ENCODE results near the gene KIT.

KIT gene

GRCh38 chr4:54660591-54660990 is 2.8 kb downstream of the KIT start:
- DNase-seq (ENCODE audit: low read depth in 1 of 2, low spot score in 1 of 2): no peak

DNA sequence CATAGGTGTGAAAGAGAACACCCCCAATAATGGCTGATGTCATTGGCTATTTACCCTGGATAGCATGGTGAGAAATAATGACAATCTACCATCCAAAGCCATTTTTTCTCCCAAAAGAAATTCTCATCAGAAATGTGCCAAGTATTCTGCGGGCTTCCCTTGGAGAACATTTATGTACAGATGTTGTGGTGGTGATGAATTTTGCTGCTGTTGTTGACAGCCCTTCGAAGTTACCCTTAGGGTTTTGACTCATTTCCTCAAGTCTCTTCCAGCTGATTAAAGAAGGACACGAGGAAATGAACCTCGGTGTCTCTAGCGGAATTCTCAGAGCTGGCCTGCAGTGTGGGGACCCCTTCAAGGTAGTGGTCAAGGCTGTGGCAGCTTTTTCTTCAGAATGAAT is 3.4 kb downstream of the KIT start:
- no peak for DNase-seq (ENCODE audit: low read depth in 1 of 2, low spot score in 1 of 2)

GRCh38 chr4:54661686-54662085 is 3.9 kb downstream of the KIT start:
- no peak for DNase-seq (ENCODE audit: low read depth in 1 of 2, low spot score in 1 of 2)

GRCh38 chr4:54662123-54662522 is 4.4 kb downstream of the KIT start:
- no peak for DNase-seq (ENCODE audit: low read depth in 1 of 2, low spot score in 1 of 2)

DNA sequence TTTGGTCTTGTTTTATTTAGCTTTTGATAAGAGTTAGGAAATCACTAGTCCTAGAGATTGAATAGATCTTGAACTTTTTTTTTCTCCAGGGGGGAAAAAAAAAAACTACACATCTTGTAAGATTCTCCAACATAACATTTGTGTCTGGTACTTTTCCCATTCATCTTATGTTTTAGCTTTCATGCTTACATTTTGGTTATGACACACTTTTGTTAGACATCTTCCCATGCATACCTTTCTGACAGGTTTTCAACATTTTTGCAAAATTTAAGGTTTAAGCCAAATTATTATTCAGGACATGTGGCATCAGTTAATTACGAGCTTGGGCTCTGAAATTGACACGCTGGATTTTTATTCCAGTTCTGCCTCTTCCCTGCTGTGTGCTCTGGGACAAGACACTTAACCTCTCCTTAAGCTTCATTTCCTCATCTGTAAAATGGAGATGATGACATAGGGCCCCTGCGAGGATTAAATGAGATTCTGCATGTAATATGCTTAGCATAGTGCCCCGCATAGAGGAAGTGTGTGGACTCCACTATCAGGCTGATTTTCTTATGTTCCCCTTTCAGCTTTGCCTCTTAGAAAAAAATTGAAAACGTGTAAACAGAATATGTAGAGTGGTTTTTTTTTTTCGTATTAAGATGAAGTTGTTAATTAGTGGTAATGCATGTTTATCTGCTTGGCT is 5.3 kb downstream of the KIT start:
- DNase-seq (ENCODE audit: low read depth in 1 of 2, low spot score in 1 of 2): no peak

DNA sequence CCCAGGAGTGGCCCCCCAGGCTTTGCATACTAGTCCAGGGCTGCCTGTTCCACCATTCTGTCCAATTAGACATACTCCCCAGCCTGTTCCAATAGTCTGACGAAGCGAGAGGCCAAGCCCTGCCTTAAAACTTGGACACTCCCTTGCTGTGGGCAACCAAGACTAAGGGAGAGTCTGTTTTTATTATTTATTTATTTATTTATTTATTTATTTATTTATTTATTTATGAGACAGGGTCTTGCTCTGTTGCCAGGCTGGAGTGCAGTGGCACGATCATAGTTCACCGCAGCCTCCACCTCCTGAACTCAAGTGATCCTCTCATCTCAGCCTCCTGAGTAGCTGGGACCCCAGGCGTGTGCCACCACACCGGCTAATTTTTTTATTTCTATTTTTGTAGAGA is 6.6 kb downstream of the KIT start:
- no peak for DNase-seq (ENCODE audit: low read depth in 1 of 2, low spot score in 1 of 2)

- no peak for DNase-seq (ENCODE audit: low read depth in 1 of 2, low spot score in 1 of 2)
Measured at GRCh38 chr4:54668014-54668611, 10.4 kb downstream of the KIT start.

DNA sequence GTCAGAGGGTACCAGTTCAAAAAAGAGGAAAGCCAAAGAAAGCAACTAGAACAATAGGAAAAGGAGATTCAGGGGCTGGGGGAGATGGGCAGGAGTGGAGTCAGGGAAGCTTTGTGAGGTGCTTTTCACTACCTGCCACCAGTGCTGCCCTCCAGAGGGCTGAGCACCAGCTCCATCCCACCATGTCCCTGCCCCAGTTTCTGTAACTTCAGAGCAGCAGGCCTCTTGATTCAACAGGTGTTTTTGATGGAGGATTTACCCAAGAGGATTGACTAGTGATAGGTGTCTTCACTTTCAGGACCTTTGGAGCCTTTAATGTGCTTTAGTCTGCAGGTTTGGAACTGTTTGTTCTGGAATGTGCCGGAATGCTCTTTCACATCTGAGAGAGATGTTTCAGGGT is 12.1 kb downstream of the KIT start:
- no peak for DNase-seq (ENCODE audit: low read depth in 1 of 2, low spot score in 1 of 2)

- DNase-seq (ENCODE audit: low read depth in 1 of 2, low spot score in 1 of 2): no peak
Measured at GRCh38 chr4:54675721-54676461, 18.1 kb downstream of the KIT start.

DNA sequence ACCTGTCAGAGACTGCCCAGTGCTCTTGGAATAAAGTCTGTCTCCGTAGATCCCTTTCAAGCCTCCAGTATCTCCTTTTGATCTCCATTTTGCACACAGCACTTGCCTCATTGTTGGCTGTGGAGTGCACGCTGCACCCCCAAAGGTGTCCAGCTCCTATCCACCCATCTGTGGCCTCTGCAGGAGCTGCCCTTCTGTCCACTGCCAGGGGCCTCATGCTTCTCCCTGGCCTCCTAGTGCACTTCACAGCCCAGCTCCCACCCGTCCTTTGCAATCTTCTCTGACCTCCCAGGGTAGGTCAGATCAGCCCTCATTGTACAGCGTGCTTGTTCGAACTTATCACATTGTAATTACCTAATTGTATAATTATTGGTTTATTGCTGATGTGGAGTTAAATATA is 18.9 kb downstream of the KIT start:
- DNase-seq (ENCODE audit: low read depth in 1 of 2, low spot score in 1 of 2): no peak

GRCh38 chr4:54677416-54677815 is 19.7 kb downstream of the KIT start:
- no peak for DNase-seq (ENCODE audit: low read depth in 1 of 2, low spot score in 1 of 2)

GRCh38 chr4:54677853-54678650 is 20.3 kb downstream of the KIT start:
- DNase-seq (ENCODE audit: low read depth in 1 of 2, low spot score in 1 of 2): no peak

DNA sequence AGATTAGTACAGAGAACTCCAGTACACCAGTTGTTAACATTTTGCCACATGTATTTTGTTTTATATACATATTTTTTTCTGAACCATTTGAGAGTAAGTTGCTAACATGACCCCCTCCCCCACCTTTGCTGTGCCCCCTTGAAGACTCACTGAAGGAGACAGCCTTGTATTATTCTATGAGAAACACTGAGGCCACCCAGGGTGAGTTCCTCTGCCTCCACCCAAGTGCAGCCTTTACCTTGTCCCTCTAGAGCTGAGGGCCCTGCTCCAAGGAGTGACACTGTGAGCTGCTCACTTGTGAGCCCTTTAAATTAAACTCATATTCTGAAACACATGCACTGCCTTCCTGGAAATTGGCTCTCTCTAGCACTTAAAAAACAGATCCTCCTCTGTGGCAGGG is 21.1 kb downstream of the KIT start:
- DNase-seq (ENCODE audit: low read depth in 1 of 2, low spot score in 1 of 2): no peak

GRCh38 chr4:54679813-54680212 is 22.1 kb downstream of the KIT start:
- DNase-seq (ENCODE audit: low read depth in 1 of 2, low spot score in 1 of 2): no peak

GRCh38 chr4:54683616-54684346 is 26.0 kb downstream of the KIT start:
- DNase-seq (ENCODE audit: low read depth in 1 of 2, low spot score in 1 of 2): peak in 1 of 2 donors; percentile 46

DNA sequence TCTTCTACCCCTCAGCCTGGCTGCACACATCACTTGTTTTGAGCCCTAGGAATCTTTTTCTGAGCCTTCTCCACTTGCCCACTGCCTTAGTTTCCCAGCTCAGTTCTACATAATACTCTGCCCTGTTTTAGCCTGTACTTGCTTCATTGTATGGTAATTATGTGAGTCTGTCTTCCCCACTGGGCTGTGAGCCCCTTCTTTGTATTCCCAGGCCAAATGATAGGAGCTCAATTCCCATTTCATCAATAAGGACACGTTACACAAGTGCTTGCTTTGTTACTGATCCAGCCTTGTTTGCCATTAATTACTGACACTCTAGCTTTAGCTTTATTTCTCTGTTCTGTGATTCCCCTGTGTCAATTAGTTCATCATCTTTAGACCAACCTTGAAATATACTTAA is 28.1 kb downstream of the KIT start:
- DNase-seq (ENCODE audit: low read depth in 1 of 2, low spot score in 1 of 2): no peak

DNA sequence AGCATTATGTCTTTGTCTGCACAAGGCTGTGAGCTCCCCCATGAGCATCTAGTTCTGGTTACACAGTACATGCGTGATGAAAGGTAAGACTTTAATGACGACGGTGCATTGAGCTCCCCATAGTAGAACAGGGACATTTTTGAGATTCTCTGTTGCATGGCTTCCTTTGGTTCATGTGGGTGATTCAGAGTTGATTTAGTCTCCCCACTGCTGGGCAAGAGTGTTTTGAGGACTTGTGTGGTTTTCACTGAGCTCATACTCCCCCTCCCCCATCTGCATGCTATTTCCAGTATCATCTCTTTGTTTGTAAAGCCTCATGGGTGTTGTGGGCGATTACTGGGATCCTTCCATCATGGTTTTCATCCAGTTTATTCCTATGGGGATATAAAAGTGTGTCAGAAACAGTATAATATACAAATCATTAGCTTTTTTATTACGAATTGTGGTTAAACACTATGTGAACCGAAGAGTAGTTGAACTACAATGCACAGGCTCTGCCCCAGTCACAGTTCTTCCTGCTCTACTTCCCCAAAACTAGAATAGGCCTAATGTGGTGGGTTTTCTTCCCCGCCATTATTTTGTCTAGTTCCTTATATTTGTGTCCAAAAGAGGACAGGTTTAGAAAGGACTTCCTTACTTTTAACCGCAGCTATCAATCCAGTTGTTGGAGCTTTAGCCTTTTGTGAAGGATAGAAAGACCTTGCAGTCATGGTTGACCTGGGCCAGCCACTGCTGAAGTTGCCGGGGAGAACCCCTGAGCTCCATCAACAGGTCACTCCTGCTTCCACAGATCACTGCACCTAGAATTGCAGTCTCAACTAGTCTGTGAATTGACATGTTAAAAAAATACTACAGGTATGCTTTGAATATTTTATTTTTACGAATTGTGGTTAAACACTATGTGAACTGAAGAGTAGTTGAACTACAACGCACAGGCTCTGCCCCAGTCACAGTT is 30.4 kb downstream of the KIT start:
- DNase-seq (ENCODE audit: low read depth in 1 of 2, low spot score in 1 of 2): no peak

GRCh38 chr4:54695337-54695736 is 37.6 kb downstream of the KIT start:
- no peak for DNase-seq (ENCODE audit: low read depth in 1 of 2, low spot score in 1 of 2)

DNA sequence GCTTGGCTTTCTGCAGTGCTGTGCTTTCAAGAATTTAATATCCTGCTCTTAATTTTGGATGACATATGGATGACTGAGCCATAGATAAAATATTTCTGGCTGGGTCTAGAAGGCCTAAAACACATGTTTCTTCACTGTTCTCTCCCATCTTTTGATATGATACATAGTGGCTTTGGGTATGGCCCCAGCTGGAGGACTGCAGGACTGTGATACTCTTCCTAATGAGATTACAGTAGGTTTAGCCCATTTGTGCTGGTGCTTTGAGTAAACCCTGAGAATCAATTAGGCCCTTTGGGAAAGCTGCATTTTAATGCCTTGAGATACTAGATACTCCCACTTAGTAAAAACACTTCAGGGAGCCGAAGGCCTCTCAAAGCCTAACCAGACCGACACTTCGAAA is 38.0 kb downstream of the KIT start:
- no peak for DNase-seq (ENCODE audit: low read depth in 1 of 2, low spot score in 1 of 2)

DNA sequence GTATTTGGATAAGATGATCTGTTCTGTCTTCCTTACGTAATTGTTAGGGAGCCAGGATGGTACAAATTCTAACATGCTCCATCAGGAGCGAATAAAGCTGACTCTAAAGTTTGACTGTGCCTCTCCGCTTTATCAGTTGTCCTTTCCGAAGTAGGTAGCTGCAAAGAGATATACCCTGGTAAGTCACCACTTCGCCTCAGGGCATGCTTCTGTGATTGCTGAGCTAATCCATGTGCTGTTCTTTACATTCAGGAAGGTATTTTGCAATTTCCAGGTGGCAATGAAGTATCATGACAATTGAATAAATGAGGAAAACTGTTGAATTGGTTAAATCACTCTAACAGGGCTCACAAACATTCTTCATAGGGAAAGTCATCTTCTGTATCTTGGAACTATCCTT is 38.9 kb downstream of the KIT start:
- no peak for DNase-seq (ENCODE audit: low read depth in 1 of 2, low spot score in 1 of 2)

All from activated CD4-positive, alpha-beta T cell treated with anti-CD3 and anti-CD28 coated beads, Interleukin-2, amount 50 U/mL, for 24 hours (primary cell).